ENCODE measurements around the gene GGNBP2.

GGNBP2 gene

DNA sequence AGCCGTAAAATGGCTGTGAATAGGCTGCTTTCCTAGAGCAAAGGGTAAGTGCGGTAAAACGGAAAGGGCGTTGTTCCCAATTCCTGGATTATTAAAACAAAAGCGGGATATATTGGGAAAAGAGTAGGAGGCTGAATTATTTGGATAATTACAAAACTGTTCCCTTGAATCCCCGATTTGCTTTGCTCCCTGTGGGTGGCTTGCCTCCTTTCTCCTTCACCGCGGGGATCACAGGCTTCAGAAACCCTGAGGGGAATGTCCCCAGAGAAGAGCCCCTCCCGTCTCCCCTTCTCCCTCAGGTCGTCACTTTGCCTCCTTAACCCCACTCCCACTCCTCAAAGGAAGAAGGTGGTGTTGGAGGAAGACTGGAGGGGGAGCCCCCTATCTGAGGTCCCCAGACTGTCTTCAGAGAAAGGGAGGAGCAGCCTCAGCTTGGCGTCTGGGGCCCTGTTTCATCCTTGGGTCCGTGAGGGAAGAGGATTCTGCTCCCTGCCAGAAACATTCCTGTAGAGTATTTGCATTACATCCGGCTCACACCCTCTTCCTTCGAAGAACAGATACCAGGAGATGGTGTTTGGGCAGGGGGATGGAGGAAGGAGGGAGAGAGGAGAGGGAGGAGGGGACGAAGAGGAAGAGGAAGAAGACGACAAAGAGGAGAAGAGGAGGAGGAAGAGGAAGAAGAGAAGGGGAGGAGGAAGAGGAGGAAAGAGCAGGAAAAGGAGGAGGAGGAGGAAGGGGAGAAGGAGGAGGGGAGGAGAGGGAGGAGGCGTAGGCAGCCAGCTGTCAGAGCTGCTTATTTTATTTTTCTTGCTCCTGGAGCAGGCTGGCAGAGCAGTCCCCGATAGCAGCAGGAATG, 88.4 kb downstream of the GGNBP2 start:
- DNase-seq (ENCODE audit: low spot score) = no peak

Data from AG20443 (cell line).